Measurements from ENCODE around the gene RHOV.

DNA sequence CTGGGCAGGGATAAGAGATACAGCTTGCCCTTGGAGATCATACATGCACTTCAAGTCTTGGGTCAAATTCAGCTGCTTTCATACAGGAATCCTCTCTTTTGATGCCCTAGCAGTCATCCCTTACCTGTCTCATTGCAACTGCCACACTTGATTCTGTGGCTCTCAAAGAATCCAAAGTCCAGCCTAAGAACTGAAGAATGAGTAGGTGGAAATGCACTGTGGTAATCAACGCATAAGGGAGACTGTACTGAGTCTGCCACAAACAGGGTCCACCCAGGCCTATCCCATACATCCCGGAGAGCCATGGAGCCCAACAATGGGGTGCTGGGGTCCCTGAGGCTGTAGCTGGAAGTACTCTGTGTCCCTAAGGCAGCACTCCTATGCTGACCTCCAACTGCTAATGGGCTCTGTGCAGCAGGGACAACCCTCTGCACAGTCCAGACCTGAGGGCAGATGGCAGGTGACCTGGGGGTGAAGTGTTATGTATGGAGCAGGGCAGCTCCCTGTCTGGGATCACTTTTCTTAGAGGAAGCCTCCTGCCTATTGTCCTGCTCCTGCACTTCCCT, 18.5 kb upstream of the RHOV start:
- TF ChIP-seq, protein P1, sequence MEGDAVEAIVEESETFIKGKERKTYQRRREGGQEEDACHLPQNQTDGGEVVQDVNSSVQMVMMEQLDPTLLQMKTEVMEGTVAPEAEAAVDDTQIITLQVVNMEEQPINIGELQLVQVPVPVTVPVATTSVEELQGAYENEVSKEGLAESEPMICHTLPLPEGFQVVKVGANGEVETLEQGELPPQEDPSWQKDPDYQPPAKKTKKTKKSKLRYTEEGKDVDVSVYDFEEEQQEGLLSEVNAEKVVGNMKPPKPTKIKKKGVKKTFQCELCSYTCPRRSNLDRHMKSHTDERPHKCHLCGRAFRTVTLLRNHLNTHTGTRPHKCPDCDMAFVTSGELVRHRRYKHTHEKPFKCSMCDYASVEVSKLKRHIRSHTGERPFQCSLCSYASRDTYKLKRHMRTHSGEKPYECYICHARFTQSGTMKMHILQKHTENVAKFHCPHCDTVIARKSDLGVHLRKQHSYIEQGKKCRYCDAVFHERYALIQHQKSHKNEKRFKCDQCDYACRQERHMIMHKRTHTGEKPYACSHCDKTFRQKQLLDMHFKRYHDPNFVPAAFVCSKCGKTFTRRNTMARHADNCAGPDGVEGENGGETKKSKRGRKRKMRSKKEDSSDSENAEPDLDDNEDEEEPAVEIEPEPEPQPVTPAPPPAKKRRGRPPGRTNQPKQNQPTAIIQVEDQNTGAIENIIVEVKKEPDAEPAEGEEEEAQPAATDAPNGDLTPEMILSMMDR (conservative IDR thresholded peaks at IDR 0.05 in 1 of 2, IDR thresholded peaks at IDR 0.05 in 1 of 2; ENCODE audit: extremely low read depth in 1 of 2, insufficient read depth in 1 of 2, low read depth in 1 of 2, low read length in 2 of 2): no peak
- TF ChIP-seq EZH2 (IDR thresholded peaks at IDR 0.05; ENCODE audit: borderline replicate concordance, low read length): no peak
